Keratinocyte (primary cell): ENCODE data around the gene PXDN. TPM values are rescaled to one million over a fixed set of nuclear protein-coding genes. Genes with fewer than 3 reads are reported as not detected.
"Not testable (repeated sequence)": the region's sequence is repeated elsewhere in the genome, so short reads cannot be mapped to it uniquely, and the experiment has no call there.

Source experiments
- DNase-seq: peaks from one replicate; pipeline ENCODE4 v3.0.0-alpha.2; 2011; ENCODE audit warnings: low read depth, missing footprints, low spot score
- FAIRE-seq: peaks from 2 replicates; lab custom pipeline; 2011; peaks lifted over from hg19 to GRCh38; lab: Jason Lieb, UNC
- H2AFZ ChIP-seq: 2 replicates; pipeline ENCODE4 v1.6.0; 2012; ENCODE audit warnings: low read length, control low read depth, inconsistent platforms; ENCODE audit not compliant: control insufficient read depth
- H3K27ac ChIP-seq: 2 replicates; pipeline ENCODE4 v1.5.1; 2011; ENCODE audit warnings: low read length; ENCODE audit not compliant: control insufficient read depth, insufficient read depth
- H3K27me3 ChIP-seq: 3 replicates; pipeline ENCODE4 v1.6.0; 2011; ENCODE audit warnings: low read length; ENCODE audit not compliant: control insufficient read depth, insufficient read depth; ENCODE audit errors: extremely low read depth
- H3K36me3 ChIP-seq, 2 experiments: 2 replicates in 1 of 2; 3 replicates in 1 of 2; pipeline ENCODE4 v1.5.1; 2011; ENCODE audit warnings: low read length in 2 of 2, mild to moderate bottlenecking in 1 of 2; ENCODE audit not compliant: control insufficient read depth in 2 of 2, insufficient read depth in 2 of 2; ENCODE audit errors: extremely low read depth in 1 of 2
- H3K4me1 ChIP-seq: 3 replicates; pipeline ENCODE4 v1.5.1; 2011; ENCODE audit warnings: low read length; ENCODE audit not compliant: control insufficient read depth, insufficient read depth; ENCODE audit errors: extremely low read depth
- H3K4me2 ChIP-seq: 3 replicates; pipeline ENCODE4 v1.6.0; 2011; ENCODE audit warnings: low read depth, low read length; ENCODE audit not compliant: control insufficient read depth, insufficient read depth; ENCODE audit errors: extremely low read depth
- H3K4me3 ChIP-seq, 3 experiments: fragments of 200-600 bp in 1 of 3; sonication (generic) in 1 of 3; 2 replicates in 2 of 3; 3 replicates in 1 of 3; pipeline ENCODE4 v1.5.1; 2011 to 2016; ENCODE audit warnings: low read length in 3 of 3, mild to moderate bottlenecking in 3 of 3, control low read depth in 2 of 3, inconsistent platforms in 1 of 3, low read depth in 1 of 3, mixed read lengths in 1 of 3, mixed run types in 1 of 3, moderate library complexity in 1 of 3; ENCODE audit not compliant: control insufficient read depth in 2 of 3, insufficient read depth in 2 of 3; ENCODE audit errors: extremely low read depth in 1 of 3
- H3K79me2 ChIP-seq: 2 replicates; pipeline ENCODE4 v1.6.0; 2012; ENCODE audit warnings: low read length; ENCODE audit not compliant: control insufficient read depth, insufficient read depth
- H3K9ac ChIP-seq: 3 replicates; pipeline ENCODE4 v1.6.0; 2011; ENCODE audit warnings: low read length; ENCODE audit not compliant: control insufficient read depth, insufficient read depth; ENCODE audit errors: extremely low read depth
- H3K9me1 ChIP-seq: 3 replicates; pipeline ENCODE4 v1.6.0; 2011; ENCODE audit warnings: low read length; ENCODE audit not compliant: control insufficient read depth, insufficient read depth; ENCODE audit errors: extremely low read depth
- H3K9me3 ChIP-seq: 2 replicates; pipeline ENCODE4 v1.5.1; 2012; ENCODE audit warnings: low read depth, low read length; ENCODE audit not compliant: control insufficient read depth
- H4K20me1 ChIP-seq: 3 replicates; pipeline ENCODE4 v1.6.0; 2011; ENCODE audit warnings: low read length; ENCODE audit not compliant: control insufficient read depth, insufficient read depth; ENCODE audit errors: extremely low read depth
- CTCF ChIP-seq, 3 experiments: IDR thresholded peaks in 1 of 3; conservative IDR thresholded peaks in 1 of 3; optimal IDR thresholded peaks in 1 of 3; 2 replicates in 2 of 3; 3 replicates in 1 of 3; pipeline versions ENCODE3 to v1.5.1; 2011; ENCODE audit warnings: low read length in 3 of 3, mild to moderate bottlenecking in 3 of 3, moderate library complexity in 2 of 3, control low read depth in 1 of 3, inconsistent platforms in 1 of 3; ENCODE audit not compliant: insufficient read depth in 2 of 3; ENCODE audit errors: extremely low read depth in 1 of 3
- EZH2 ChIP-seq: IDR thresholded peaks from one replicate; pipeline ENCODE4 v1.6.1; 2012; ENCODE audit warnings: inconsistent platforms, mild to moderate bottlenecking, low read length, moderate library complexity
- dilution Hi-C: fragments of 300-500 bp; cut with MboI; formaldehyde crosslinking; loops from one replicate; pipeline ENCODE4 v1.7.0; 2020; ENCODE audit warnings: low sequenced_read_pairs; ENCODE audit not compliant: extremely low pct_ligation_motif_present
- polyA plus RNA-seq, 5 experiments: library from polyadenylated mRNA; depleted of rRNA in 3 of 5; stranded (reverse) in 3 of 5; stranded (forward) in 1 of 5; unstranded in 1 of 5; fragments of >200 nt; gene quantifications; 1 replicate in 1 of 5; 2 replicates in 3 of 5; 3 replicates in 1 of 5; pipeline versions ENCODE4 v1.2.1 to v1.2.3, GENCODE V29; 2011 to 2012; ENCODE audit warnings: missing spikeins in 2 of 5, low read depth in 1 of 5, low replicate concordance in 1 of 5

The PXDN gene
- polyA plus RNA-seq, 1 donor (not counting 4 experiments of a cell fraction or from before 2014, with no cell fraction given), result 36.7 TPM

GRCh38 chr2:1758171-1758570, 13.9 kb upstream of the PXDN start:
- no peaks in the 10 kb centered on the region for H3K27me3 ChIP-seq
- H3K79me2 ChIP-seq, result no peaks in the 10 kb centered on the region
- H3K4me2 ChIP-seq, result no peak overlapping the region
- TF ChIP-seq EZH2, result no peak
- TF ChIP-seq CTCF (optimal IDR thresholded peaks at IDR 0.05 in 1 of 3, IDR thresholded peaks at IDR 0.05 in 1 of 3, conservative IDR thresholded peaks at IDR 0.05 in 1 of 3; ENCODE audit: extremely low read depth in 1 of 3, insufficient read depth in 2 of 3, low read length in 3 of 3), result no peak
- H3K9ac ChIP-seq, result no peak overlapping the region
- H3K9me3 ChIP-seq, result peaks cover 2% of the 10 kb centered on the region
- H3K9me1 ChIP-seq, result no peaks in the 10 kb centered on the region
- FAIRE-seq, result no peak
- no peaks in the 10 kb centered on the region for H3K4me1 ChIP-seq
- no peak overlapping the region for H3K27ac ChIP-seq
- dilution Hi-C loops, result no loop called here
- no peaks in the 10 kb centered on the region for H3K36me3 ChIP-seq
- H3K4me3 ChIP-seq, result no peak overlapping the region
- no peaks in the 10 kb centered on the region for H4K20me1 ChIP-seq
- H2AFZ ChIP-seq, result no peak overlapping the region
- DNase-seq, result no peak

GRCh38 chr2:1757567-1757966, 13.3 kb upstream of the PXDN start:
- dilution Hi-C loops, result no loop called here
- no peak overlapping the region for H2AFZ ChIP-seq
- no peaks in the 10 kb centered on the region for H3K4me1 ChIP-seq

GRCh38 chr2:1757146-1757545, 12.8 kb upstream of the PXDN start:
- dilution Hi-C loops, H3K4me1 ChIP-seq, FAIRE-seq, H3K9me3 ChIP-seq, H3K27ac ChIP-seq, H3K9ac ChIP-seq, H4K20me1 ChIP-seq, H3K79me2 ChIP-seq, H3K27me3 ChIP-seq, H2AFZ ChIP-seq, H3K9me1 ChIP-seq, H3K36me3 ChIP-seq, DNase-seq, H3K4me3 ChIP-seq, H3K4me2 ChIP-seq: not testable (repeated sequence)

More at GRCh38 chr2:1757567-1757966, 13.3 kb upstream of the PXDN start:
- no peaks in the 10 kb centered on the region for H3K79me2 ChIP-seq
- FAIRE-seq (no peak), DNase-seq (no peak)
- TF ChIP-seq CTCF (optimal IDR thresholded peaks at IDR 0.05 in 1 of 3, IDR thresholded peaks at IDR 0.05 in 1 of 3, conservative IDR thresholded peaks at IDR 0.05 in 1 of 3; ENCODE audit: extremely low read depth in 1 of 3, insufficient read depth in 2 of 3, low read length in 3 of 3) (no peak), EZH2 (no peak)
- H3K4me2 ChIP-seq, result no peak overlapping the region
- no peaks in the 10 kb centered on the region for H3K27me3 ChIP-seq
- no peak overlapping the region for H3K27ac ChIP-seq
- H4K20me1 ChIP-seq, result no peaks in the 10 kb centered on the region
- H3K9me1 ChIP-seq, result no peaks in the 10 kb centered on the region
- H3K9ac ChIP-seq, result no peak overlapping the region
- H3K4me3 ChIP-seq, result no peak overlapping the region
- H3K36me3 ChIP-seq, result no peaks in the 10 kb centered on the region
- peaks cover 2% of the 10 kb centered on the region for H3K9me3 ChIP-seq
